H1 (cell line): ENCODE measurements around the gene EHD4. TPM values are rescaled to one million over a fixed set of nuclear protein-coding genes. Genes with fewer than 3 reads are reported as not detected.

Experiments
- CTCF ChIA-PET: fragments of 300-600 bp; sonication (Branson Sonifier 250); formaldehyde crosslinking; loops from one replicate; lab custom pipeline; 2021; ENCODE audit not compliant: partially characterized antibody; lab: Charles Lee
- POLR2A ChIA-PET: fragments of 300-600 bp; sonication (Branson Sonifier 250); formaldehyde crosslinking; loops from one replicate; lab custom pipeline; 2021; ENCODE audit warnings: inconsistent platforms; ENCODE audit not compliant: partially characterized antibody; lab: Charles Lee
- DNase-seq, 2 experiments: peaks; one replicate each; pipeline versions ENCODE4 v3.0.0 to v3.0.0-alpha.2; 2010 to 2022; ENCODE audit warnings: low spot score in 2 of 2, low read depth in 1 of 2, mixed read lengths in 1 of 2
- FAIRE-seq: peaks from 2 replicates; lab custom pipeline; 2011; peaks lifted over from hg19 to GRCh38; lab: Jason Lieb, UNC
- H2AFZ ChIP-seq: 2 replicates; pipeline ENCODE4 v1.8.1; 2012; ENCODE audit warnings: low read length, inconsistent platforms
- H2AK5ac ChIP-seq: 2 replicates; pipeline ENCODE4 v1.6.1; 2013; ENCODE audit warnings: low read depth, low read length
- H2BK120ac ChIP-seq: replicated peaks from 2 replicates; pipeline ENCODE3; 2013; ENCODE audit warnings: low read depth, low read length, inconsistent platforms
- H2BK12ac ChIP-seq: 2 replicates; pipeline ENCODE4 v1.6.1; 2013; ENCODE audit warnings: low read depth, low read length
- H2BK15ac ChIP-seq: 2 replicates; pipeline ENCODE4 v1.6.1; 2013; ENCODE audit warnings: low read length
- H2BK20ac ChIP-seq: 2 replicates; pipeline ENCODE4 v1.6.1; 2013; ENCODE audit warnings: low read length
- H2BK5ac ChIP-seq: 2 replicates; pipeline ENCODE4 v1.6.1; 2013; ENCODE audit warnings: low read depth, low read length
- H3K14ac ChIP-seq: 2 replicates; pipeline ENCODE4 v1.6.1; 2013; ENCODE audit warnings: inconsistent platforms; ENCODE audit not compliant: insufficient read length
- H3K18ac ChIP-seq: 2 replicates; pipeline ENCODE4 v1.6.1; 2013; ENCODE audit warnings: low read length; ENCODE audit errors: extremely low read depth
- H3K23ac ChIP-seq: 2 replicates; pipeline ENCODE4 v1.6.1; 2013; ENCODE audit warnings: inconsistent platforms; ENCODE audit not compliant: insufficient read length
- H3K23me2 ChIP-seq: 2 replicates; pipeline ENCODE4 v1.6.1; 2013; ENCODE audit warnings: low read depth, low read length
- H3K27ac ChIP-seq: 2 replicates; pipeline ENCODE4 v1.6.1; 2011; ENCODE audit warnings: low read depth, low read length, inconsistent platforms
- H3K27me3 ChIP-seq, 4 experiments: replicated peaks in 1 of 4; 1 replicate in 1 of 4; 2 replicates in 3 of 4; pipeline versions ENCODE4 v1.6.1 to v1.8.1; 2011 to 2013; ENCODE audit warnings: low read length in 3 of 4, mild to moderate bottlenecking in 3 of 4, inconsistent platforms in 2 of 4, mixed read lengths in 2 of 4, moderate library complexity in 1 of 4; ENCODE audit not compliant: control insufficient read depth in 3 of 4, insufficient read depth in 3 of 4; ENCODE audit errors: extremely low read depth in 1 of 4
- H3K36me3 ChIP-seq, 4 experiments: 2 replicates each; pipeline versions ENCODE4 v1.6.1 to v1.8.1; 2011 to 2013; ENCODE audit warnings: mild to moderate bottlenecking in 4 of 4, low read length in 3 of 4, moderate library complexity in 2 of 4, control low read depth in 1 of 4, inconsistent platforms in 1 of 4; ENCODE audit not compliant: insufficient read depth in 4 of 4, control insufficient read depth in 2 of 4
- H3K4ac ChIP-seq: replicated peaks from 2 replicates; pipeline ENCODE3; 2013; ENCODE audit warnings: low read length, low read depth, mixed read lengths, inconsistent platforms; ENCODE audit not compliant: insufficient read length
- H3K4me1 ChIP-seq, 4 experiments: replicated peaks in 1 of 4; 1 replicate in 1 of 4; 2 replicates in 3 of 4; pipeline versions ENCODE4 v1.6.1 to v1.8.1; 2011 to 2013; ENCODE audit warnings: low read length in 3 of 4, inconsistent platforms in 2 of 4, mixed read lengths in 1 of 4; ENCODE audit not compliant: insufficient read depth in 4 of 4, control insufficient read depth in 3 of 4
- H3K4me2 ChIP-seq, 2 experiments: 2 replicates each; pipeline versions ENCODE4 v1.6.1 to v1.8.1; 2011 to 2013; ENCODE audit warnings: low read depth in 2 of 2, low read length in 2 of 2, control low read depth in 1 of 2, inconsistent platforms in 1 of 2, mild to moderate bottlenecking in 1 of 2; ENCODE audit not compliant: insufficient read depth in 1 of 2
- H3K4me3 ChIP-seq, 4 experiments: fragments of 200-600, 300-600 bp in 1 of 4; sonication (generic), shearing (Covaris generic), sonication (Bioruptor Twin) in 1 of 4; 2 replicates each; pipeline versions ENCODE4 v1.5.1 to v1.8.1; 2011 to 2016; ENCODE audit warnings: low read length in 4 of 4, low read depth in 3 of 4, control low read depth in 2 of 4, inconsistent platforms in 2 of 4, mild to moderate bottlenecking in 2 of 4, mixed read lengths in 1 of 4, moderate library complexity in 1 of 4; ENCODE audit not compliant: insufficient read depth in 2 of 4; ENCODE audit errors: extremely low read depth in 1 of 4
- H3K56ac ChIP-seq: replicated peaks from 2 replicates; pipeline ENCODE3; 2013; ENCODE audit warnings: low read depth, mild to moderate bottlenecking, mixed read lengths, low read length, inconsistent platforms; ENCODE audit not compliant: insufficient read length
- H3K79me1 ChIP-seq: 2 replicates; pipeline ENCODE4 v1.6.1; 2013; ENCODE audit warnings: low read depth, low read length, control low read depth
- H3K79me2 ChIP-seq, 2 experiments: 2 replicates each; pipeline versions ENCODE4 v1.6.1 to v1.8.1; 2012 to 2013; ENCODE audit warnings: low read length in 2 of 2, mild to moderate bottlenecking in 2 of 2, inconsistent platforms in 1 of 2; ENCODE audit not compliant: insufficient read depth in 2 of 2, control insufficient read depth in 1 of 2
- H3K9ac ChIP-seq, 4 experiments: replicated peaks in 1 of 4; 1 replicate in 1 of 4; 2 replicates in 3 of 4; pipeline versions ENCODE4 v1.6.1 to v1.8.1; 2011 to 2013; ENCODE audit warnings: low read depth in 3 of 4, low read length in 3 of 4, control low read depth in 2 of 4, mild to moderate bottlenecking in 2 of 4, moderate library complexity in 2 of 4, inconsistent platforms in 1 of 4; ENCODE audit errors: extremely low read depth in 1 of 4
- H3K9me3 ChIP-seq, 2 experiments: 2 replicates each; pipeline versions ENCODE4 v1.6.1 to v1.8.1; 2012 to 2013; ENCODE audit warnings: mild to moderate bottlenecking in 2 of 2, moderate library complexity in 2 of 2, control low read depth in 1 of 2, inconsistent platforms in 1 of 2, low read depth in 1 of 2, low read length in 1 of 2, mixed read lengths in 1 of 2; ENCODE audit not compliant: insufficient read depth in 2 of 2
- H4K20me1 ChIP-seq, 2 experiments: replicated peaks in 1 of 2; 2 replicates each; pipeline versions ENCODE3 to v1.8.1; 2011 to 2013; ENCODE audit warnings: inconsistent platforms in 2 of 2, low read length in 2 of 2, mild to moderate bottlenecking in 1 of 2; ENCODE audit not compliant: insufficient read depth in 2 of 2, control insufficient read depth in 1 of 2
- H4K5ac ChIP-seq: 2 replicates; pipeline ENCODE4 v1.6.1; 2013; ENCODE audit warnings: low read length, low read depth, mixed read lengths, inconsistent platforms; ENCODE audit not compliant: insufficient read length
- H4K8ac ChIP-seq: 2 replicates; pipeline ENCODE4 v1.8.0; 2013; ENCODE audit warnings: mild to moderate bottlenecking, moderate library complexity, low read length, inconsistent platforms; ENCODE audit not compliant: insufficient read depth; ENCODE audit errors: extremely low read depth
- H4K91ac ChIP-seq: replicated peaks from 2 replicates; pipeline ENCODE3; 2013; ENCODE audit warnings: low read length, mixed read lengths, inconsistent platforms; ENCODE audit not compliant: insufficient read length
- BACH1 ChIP-seq: IDR thresholded peaks from 2 replicates; pipeline ENCODE4 v1.6.1; 2012; ENCODE audit warnings: low read length, improper control_type of control experiment
- CBX8 ChIP-seq: fragments of 300-800, 300-1000 bp; sonication (generic); IDR thresholded peaks from 2 replicates; pipeline ENCODE4 v1.7.1; 2016; ENCODE audit warnings: low read depth, low read length, borderline replicate concordance
- CHD1 ChIP-seq: IDR thresholded peaks from 2 replicates; pipeline ENCODE4 v1.6.1; 2012; ENCODE audit warnings: low read depth, low read length, improper control_type of control experiment
- EP300 ChIP-seq, 2 experiments: IDR thresholded peaks; 1 replicate in 1 of 2; 2 replicates in 1 of 2; pipeline ENCODE4 v1.6.1; 2011 to 2012; ENCODE audit warnings: low read depth in 2 of 2, low read length in 2 of 2, mild to moderate bottlenecking in 2 of 2, borderline replicate concordance in 1 of 2, inconsistent platforms in 1 of 2, moderate library complexity in 1 of 2
- FOSL1 ChIP-seq: IDR thresholded peaks from 2 replicates; pipeline ENCODE4 v1.6.1; 2011; ENCODE audit warnings: mild to moderate bottlenecking, low read depth, low read length, moderate library complexity; ENCODE audit not compliant: insufficient read depth
- HDAC2 ChIP-seq, 2 experiments: fragments of 300-600 bp in 1 of 2; sonication (generic) in 1 of 2; IDR thresholded peaks; 2 replicates each; pipeline ENCODE4 v1.6.1; 2011 to 2012; ENCODE audit warnings: low read depth in 2 of 2, low read length in 2 of 2, mild to moderate bottlenecking in 2 of 2, moderate library complexity in 2 of 2, borderline replicate concordance in 1 of 2, inconsistent platforms in 1 of 2
- JUN ChIP-seq: IDR thresholded peaks from 2 replicates; pipeline ENCODE4 v1.6.1; 2011; ENCODE audit warnings: low read depth, mild to moderate bottlenecking, improper control_type of control experiment, low read length
- KDM5A ChIP-seq: fragments of 200-600 bp; IDR thresholded peaks from 2 replicates; pipeline ENCODE4 v1.7.1; 2012; ENCODE audit warnings: mild to moderate bottlenecking, low read length, inconsistent platforms, mixed read lengths
- NRF1 ChIP-seq: IDR thresholded peaks from 2 replicates; pipeline ENCODE4 v1.6.1; 2011; ENCODE audit warnings: mild to moderate bottlenecking, low read depth, low read length, improper control_type of control experiment
- SIN3A ChIP-seq, 2 experiments: IDR thresholded peaks in 1 of 2; conservative IDR thresholded peaks in 1 of 2; 2 replicates each; pipeline ENCODE4 v1.6.1; 2011 to 2012; ENCODE audit warnings: low read length in 2 of 2, improper control_type of control experiment in 1 of 2, low read depth in 1 of 2, mild to moderate bottlenecking in 1 of 2
- SIRT6 ChIP-seq: IDR thresholded peaks from one replicate; pipeline ENCODE4 v1.7.1; 2012; ENCODE audit warnings: low read length, inconsistent platforms
- SIX5 ChIP-seq: IDR thresholded peaks from 2 replicates; pipeline ENCODE4 v1.6.1; 2011; ENCODE audit warnings: mild to moderate bottlenecking, low read depth, low read length
- WGBS, 2 experiments: shearing (Covaris generic) in 1 of 2; methylation state at CpG; one replicate each; pipeline versions ENCODE4 v1.1.6 to v1.1.7; 2013 to 2015; ENCODE audit warnings: low lambda C conversion rate in 2 of 2, mixed read lengths in 2 of 2, inconsistent platforms in 1 of 2, low coverage in 1 of 2, missing lambda C conversion rate in 1 of 2; ENCODE audit not compliant: insufficient replicate concordance in 2 of 2, insufficient coverage in 1 of 2, insufficient read length in 1 of 2; ENCODE audit errors: extremely low coverage in 1 of 2, missing lambda C conversion rate in 1 of 2; 5-methylcytosine and 5-hydroxymethylcytosine counted together
- polyA plus RNA-seq, 7 experiments: library from polyadenylated mRNA; depleted of rRNA in 3 of 7; stranded (reverse) in 5 of 7; unstranded in 2 of 7; fragments of >200 nt in 5 of 7; fragments of 200-250 nt in 2 of 7; gene quantifications; 1 replicate in 5 of 7; 2 replicates in 1 of 7; 4 replicates in 1 of 7; pipeline versions ENCODE4 v1.2.1 to v1.2.3, GENCODE V29; 2011 to 2013; ENCODE audit warnings: missing spikeins in 2 of 7, mixed read lengths in 2 of 7
- total RNA-seq: library from RNA; stranded (reverse); fragmentation: NEBNext Ultra II Directional; extraction: Animal tissue kit (Norgen Biotek cat#: 25700); gene quantifications from 2 replicates; pipeline ENCODE4 v1.2.1, GENCODE V29; 2021

EHD4 gene
- total and polyA plus RNA-seq, 2 of the 8 experiments (the other 6 are each of a cell fraction or from before 2014, with no cell fraction given), result 17.5 to 24.5 TPM

DNA sequence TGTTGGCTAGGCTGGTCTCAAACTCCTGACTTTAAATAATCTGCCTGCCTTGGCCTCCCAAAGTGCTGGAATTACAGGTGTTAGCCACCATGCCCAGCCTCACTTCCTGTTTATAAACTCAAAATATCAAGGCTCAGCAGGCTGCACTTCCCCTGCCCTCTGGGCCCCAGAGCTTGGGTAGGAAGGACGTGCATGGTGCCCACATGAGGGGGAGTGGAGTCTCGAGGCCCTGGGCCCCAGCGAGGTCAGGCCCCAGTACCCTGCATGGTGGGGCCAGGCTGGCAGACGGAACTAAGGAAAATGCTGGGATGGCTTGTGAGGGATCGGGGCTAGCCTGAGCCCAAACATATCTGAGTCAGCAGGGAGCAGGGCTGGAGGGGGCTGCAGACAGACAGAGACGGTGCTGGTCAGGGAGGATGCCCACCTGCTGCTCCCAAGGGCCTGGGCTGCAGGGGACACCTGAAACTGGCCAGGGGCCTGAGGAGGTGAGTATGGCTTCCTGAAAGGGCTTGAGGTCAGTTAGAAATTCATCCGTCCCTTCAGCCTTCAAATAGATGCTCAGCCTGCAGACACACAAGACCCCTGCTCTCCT, 83.6 kb downstream of the EHD4 start:
- no peak overlapping the region for H2BK120ac ChIP-seq
- no peak overlapping the region for H3K14ac ChIP-seq
- TF ChIP-seq SIX5 (no peak), CBX8 (no peak), KDM5A (no peak), EP300 (IDR thresholded peaks at IDR 0.05; ENCODE audit: borderline replicate concordance in 1 of 2, low read depth in 2 of 2, low read length in 2 of 2) (no peak), SIRT6 (no peak), SIN3A (conservative IDR thresholded peaks at IDR 0.05 in 1 of 2, IDR thresholded peaks at IDR 0.05 in 1 of 2; ENCODE audit: low read depth in 1 of 2, low read length in 2 of 2) (no peak), CHD1 (no peak), JUN (no peak), HDAC2 (IDR thresholded peaks at IDR 0.05; ENCODE audit: borderline replicate concordance in 1 of 2, low read depth in 2 of 2, low read length in 2 of 2) (no peak), NRF1 (no peak), FOSL1 (no peak), BACH1 (no peak)
- no peak overlapping the region for H3K56ac ChIP-seq
- no peak overlapping the region for H2AFZ ChIP-seq
- no peaks in the 10 kb centered on the region; a peak in 2 of 7 replicates for H3K4me1 ChIP-seq
- no peak overlapping the region for H3K23ac ChIP-seq
- DNase-seq (no peak), FAIRE-seq (no peak)
- H3K36me3 ChIP-seq, result no peaks in the 10 kb centered on the region
- H3K4me3 ChIP-seq, result no peak overlapping the region
- no peak overlapping the region for H3K4ac ChIP-seq
- no peaks in the 10 kb centered on the region for H3K79me1 ChIP-seq
- no peak overlapping the region for H2AK5ac ChIP-seq
- H3K4me2 ChIP-seq, result no peak overlapping the region
- no peak overlapping the region for H3K9ac ChIP-seq
- no peak overlapping the region for H2BK12ac ChIP-seq
- no peak overlapping the region for H2BK15ac ChIP-seq
- H3K9me3 ChIP-seq, result no peaks in the 10 kb centered on the region
- no peak overlapping the region for H4K5ac ChIP-seq
- POLR2A ChIA-PET, result no interaction called here
- H4K20me1 ChIP-seq, result no peaks in the 10 kb centered on the region
- H3K27ac ChIP-seq, result no peak overlapping the region
- H3K23me2 ChIP-seq, result no peaks in the 10 kb centered on the region
- no peak overlapping the region for H4K8ac ChIP-seq
- no peak overlapping the region for H2BK20ac ChIP-seq
- H3K18ac ChIP-seq, result no peak overlapping the region
- H3K27me3 ChIP-seq, result no peaks in the 10 kb centered on the region; a peak in 2 of 7 replicates
- CTCF ChIA-PET, result interaction anchor here (0.9 kb wide), 1 partner anchor 115 kb away, joined by 3 read pairs; the partner anchor contains the start of gene MAPKBP1
- 81% methylated on average over 7 of the region's 7 CpGs; no CpG with 5 or more reads in 1 of the 2 experiments for WGBS, 2 experiments
- H3K79me2 ChIP-seq, result no peaks in the 10 kb centered on the region
- H2BK5ac ChIP-seq, result no peak overlapping the region
- no peak overlapping the region for H4K91ac ChIP-seq
